K562 (cell line): Measurements from ENCODE around the gene HRAS. TPM values are rescaled to one million over a fixed set of nuclear protein-coding genes. Genes with fewer than 3 reads are reported as not detected.

Experiments
- EGR1 ChIP-seq: fragments of 450-650 bp; conservative IDR thresholded peaks from 2 replicates; pipeline ENCODE4 v1.6.1; 2017; ENCODE audit warnings: mild to moderate bottlenecking
- ESRRA ChIP-seq: fragments of 450-650 bp; IDR thresholded peaks from 2 replicates; pipeline ENCODE4 v1.6.1; 2014; ENCODE audit warnings: low read depth, mild to moderate bottlenecking, moderate library complexity, borderline replicate concordance
- JUND ChIP-seq, 2 experiments: IDR thresholded peaks; 2 replicates in 1 of 2; 3 replicates in 1 of 2; pipeline ENCODE4 v1.6.1; 2011; ENCODE audit warnings: borderline replicate concordance in 2 of 2, low read depth in 2 of 2, low read length in 2 of 2, improper control_type of control experiment in 1 of 2, missing biosample characterization in 1 of 2, missing genetic modification characterization in 1 of 2, missing genetic modification reagents in 1 of 2
- MYBL2 ChIP-seq, 2 experiments: fragments of 450-650 bp in 1 of 2; sonication (generic) in 1 of 2; formaldehyde crosslinking in 1 of 2; IDR thresholded peaks; 2 replicates each; pipeline versions ENCODE4 v1.6.1 to v1.8.1; 2017 to 2022; ENCODE audit warnings: borderline replicate concordance in 1 of 2, inconsistent platforms in 1 of 2, low read depth in 1 of 2, mild to moderate bottlenecking in 1 of 2, missing genetic modification reagents in 1 of 2, moderate library complexity in 1 of 2
- NR2C2 ChIP-seq, 2 experiments: fragments of 200-800 bp in 1 of 2; sonication (Bioruptor generic) in 1 of 2; sonication (generic) in 1 of 2; formaldehyde crosslinking in 1 of 2; IDR thresholded peaks; 2 replicates each; pipeline versions ENCODE4 v1.6.1 to v1.8.0; 2016 to 2022; ENCODE audit warnings: mild to moderate bottlenecking in 1 of 2, missing compliant biosample characterization in 1 of 2, missing genetic modification characterization in 1 of 2, missing genetic modification reagents in 1 of 2
- PHF8 ChIP-seq: fragments of 200-600 bp; sonication (generic); IDR thresholded peaks from 2 replicates; pipeline ENCODE4 v1.6.1; 2012; ENCODE audit warnings: mixed run types, mild to moderate bottlenecking, inconsistent platforms, low read length, moderate library complexity, borderline replicate concordance
- SUPT5H ChIP-seq: fragments of 450-650 bp; IDR thresholded peaks from 2 replicates; pipeline ENCODE4 v1.6.1; 2016
- TGIF2 ChIP-seq: sonication (generic); formaldehyde crosslinking; IDR thresholded peaks from 2 replicates; pipeline ENCODE4 v1.8.1; 2022; ENCODE audit warnings: mild to moderate bottlenecking, missing genetic modification reagents, moderate library complexity
- THRB ChIP-seq: fragments of 450-650 bp; formaldehyde crosslinking; conservative IDR thresholded peaks from 2 replicates; pipeline ENCODE4 v1.4.0; 2022; ENCODE audit warnings: mild to moderate bottlenecking, missing genetic modification characterization
- ZC3H8 ChIP-seq: fragments of 450-650 bp; IDR thresholded peaks from 2 replicates; pipeline ENCODE4 v1.6.1; 2017
- ZNF232 ChIP-seq: sonication (generic); formaldehyde crosslinking; IDR thresholded peaks from 2 replicates; pipeline ENCODE4 v1.8.0; 2022; ENCODE audit warnings: mild to moderate bottlenecking, missing genetic modification reagents
- ZNF24 ChIP-seq: fragments of 450-650 bp; IDR thresholded peaks from 2 replicates; pipeline ENCODE4 v1.6.1; 2016
- ZNF3 ChIP-seq: fragments of 250-450 bp; sonication (Bioruptor Pico); IDR thresholded peaks from 2 replicates; pipeline ENCODE4 v1.5.0; 2021; ENCODE audit warnings: mild to moderate bottlenecking, moderate library complexity
- ZNF354B ChIP-seq: fragments of 250-450 bp; sonication (Bioruptor Pico); IDR thresholded peaks from 2 replicates; pipeline ENCODE4 v1.4.0; 2020
- polyA plus RNA-seq, 8 experiments: library from polyadenylated mRNA; depleted of rRNA in 4 of 8; stranded (reverse) in 5 of 8; unstranded in 3 of 8; fragments of >200 nt; fragmentation: Nextera tagmentation in 2 of 8; fragmentation: Illumina TruSeq in 1 of 8; extraction: Ambion mirVana in 2 of 8; extraction: Trizol in 1 of 8; gene quantifications; 2 replicates each; pipeline versions ENCODE4 v1.2.1 to v1.2.3, GENCODE V29; 2011 to 2014; ENCODE audit warnings: inconsistent platforms in 1 of 8, missing spikeins in 1 of 8
- total RNA-seq, 7 experiments: library from RNA; depleted of rRNA in 6 of 7; stranded (reverse); fragments of >200 nt in 6 of 7; fragmentation: Illumina TruSeq in 2 of 7; extraction: Trizol in 2 of 7; gene quantifications; 2 replicates each; pipeline versions ENCODE4 v1.2.1 to v1.2.3, GENCODE V29; 2011 to 2021; ENCODE audit warnings: low replicate concordance in 1 of 7
- TF ChIP-seq, protein P1 (sequence below): sonication (generic); formaldehyde crosslinking; IDR thresholded peaks from 2 replicates; pipeline ENCODE4 v1.8.1; 2023; ENCODE audit warnings: mild to moderate bottlenecking, missing genetic modification reagents
- TF ChIP-seq, protein P2 (sequence below): sonication (generic); formaldehyde crosslinking; IDR thresholded peaks from 2 replicates; pipeline ENCODE4 v1.8.0; 2022; ENCODE audit warnings: mild to moderate bottlenecking, missing genetic modification reagents, borderline replicate concordance
- TF ChIP-seq, protein P3 (sequence below): fragments of 250-450 bp; sonication (Bioruptor Pico); IDR thresholded peaks from 2 replicates; pipeline ENCODE4 v1.5.0; 2021

Gene HRAS
- total and polyA plus RNA-seq, 9 of the 15 experiments (the other 6 are each of a cell fraction or from before 2014, with no cell fraction given) = 2.8 to 73.5 (median 29.6) TPM

- TF ChIP-seq, protein P1, sequence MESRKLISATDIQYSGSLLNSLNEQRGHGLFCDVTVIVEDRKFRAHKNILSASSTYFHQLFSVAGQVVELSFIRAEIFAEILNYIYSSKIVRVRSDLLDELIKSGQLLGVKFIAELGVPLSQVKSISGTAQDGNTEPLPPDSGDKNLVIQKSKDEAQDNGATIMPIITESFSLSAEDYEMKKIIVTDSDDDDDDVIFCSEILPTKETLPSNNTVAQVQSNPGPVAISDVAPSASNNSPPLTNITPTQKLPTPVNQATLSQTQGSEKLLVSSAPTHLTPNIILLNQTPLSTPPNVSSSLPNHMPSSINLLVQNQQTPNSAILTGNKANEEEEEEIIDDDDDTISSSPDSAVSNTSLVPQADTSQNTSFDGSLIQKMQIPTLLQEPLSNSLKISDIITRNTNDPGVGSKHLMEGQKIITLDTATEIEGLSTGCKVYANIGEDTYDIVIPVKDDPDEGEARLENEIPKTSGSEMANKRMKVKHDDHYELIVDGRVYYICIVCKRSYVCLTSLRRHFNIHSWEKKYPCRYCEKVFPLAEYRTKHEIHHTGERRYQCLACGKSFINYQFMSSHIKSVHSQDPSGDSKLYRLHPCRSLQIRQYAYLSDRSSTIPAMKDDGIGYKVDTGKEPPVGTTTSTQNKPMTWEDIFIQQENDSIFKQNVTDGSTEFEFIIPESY = peak; percentile 63; the same call in 1 of the 2 replicates
- TF ChIP-seq ESRRA (no peak), TGIF2 (CRISPR knock-in tag) (0 out of 2 replicates have a peak, but pooled peaks have one; percentile 48), MYBL2 (IDR thresholded peaks at IDR 0.05; ENCODE audit: low read depth) (no peak), MYBL2 (CRISPR knock-in tag; IDR thresholded peaks at IDR 0.05; ENCODE audit: borderline replicate concordance) (no peak), PHF8 (peak; percentile 88), SUPT5H (peak; percentile 81), JUND (IDR thresholded peaks at IDR 0.05; ENCODE audit: borderline replicate concordance, low read depth, low read length) (0 out of 2 replicates have a peak, but pooled peaks have one; percentile 1), JUND (tag; IDR thresholded peaks at IDR 0.05; ENCODE audit: borderline replicate concordance, low read depth, low read length) (no peak), ZNF24 (no peak), NR2C2 (CRISPR knock-in tag; IDR thresholded peaks at IDR 0.05) (no peak), NR2C2 (tag; IDR thresholded peaks at IDR 0.05) (peak; percentile 48; the same call in 1 of the 2 replicates), EGR1 (peak; percentile 94), ZNF3 (no peak), THRB (CRISPR knock-in tag) (peak; percentile 64; the same call in 1 of the 2 replicates), ZC3H8 (no peak), ZNF232 (CRISPR knock-in tag) (no peak), ZNF354B (CRISPR knock-in tag) (no peak)
- TF ChIP-seq, protein P2, sequence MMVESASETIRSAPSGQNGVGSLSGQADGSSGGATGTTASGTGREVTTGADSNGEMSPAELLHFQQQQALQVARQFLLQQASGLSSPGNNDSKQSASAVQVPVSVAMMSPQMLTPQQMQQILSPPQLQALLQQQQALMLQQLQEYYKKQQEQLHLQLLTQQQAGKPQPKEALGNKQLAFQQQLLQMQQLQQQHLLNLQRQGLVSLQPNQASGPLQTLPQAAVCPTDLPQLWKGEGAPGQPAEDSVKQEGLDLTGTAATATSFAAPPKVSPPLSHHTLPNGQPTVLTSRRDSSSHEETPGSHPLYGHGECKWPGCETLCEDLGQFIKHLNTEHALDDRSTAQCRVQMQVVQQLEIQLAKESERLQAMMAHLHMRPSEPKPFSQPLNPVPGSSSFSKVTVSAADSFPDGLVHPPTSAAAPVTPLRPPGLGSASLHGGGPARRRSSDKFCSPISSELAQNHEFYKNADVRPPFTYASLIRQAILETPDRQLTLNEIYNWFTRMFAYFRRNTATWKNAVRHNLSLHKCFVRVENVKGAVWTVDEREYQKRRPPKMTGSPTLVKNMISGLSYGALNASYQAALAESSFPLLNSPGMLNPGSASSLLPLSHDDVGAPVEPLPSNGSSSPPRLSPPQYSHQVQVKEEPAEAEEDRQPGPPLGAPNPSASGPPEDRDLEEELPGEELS (CRISPR knock-in tag) = no peak
- TF ChIP-seq, protein P3, sequence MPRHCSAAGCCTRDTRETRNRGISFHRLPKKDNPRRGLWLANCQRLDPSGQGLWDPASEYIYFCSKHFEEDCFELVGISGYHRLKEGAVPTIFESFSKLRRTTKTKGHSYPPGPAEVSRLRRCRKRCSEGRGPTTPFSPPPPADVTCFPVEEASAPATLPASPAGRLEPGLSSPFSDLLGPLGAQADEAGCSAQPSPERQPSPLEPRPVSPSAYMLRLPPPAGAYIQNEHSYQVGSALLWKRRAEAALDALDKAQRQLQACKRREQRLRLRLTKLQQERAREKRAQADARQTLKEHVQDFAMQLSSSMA (CRISPR knock-in tag) = no peak
Measured at GRCh38 chr11:506995-507726, 28.2 kb downstream of the HRAS start, which contains the start of gene RNH1 (continued).
